ENCODE results near the gene SHANK3. TPM values are rescaled to one million over a fixed set of nuclear protein-coding genes. Genes with fewer than 3 reads are reported as not detected.
"Not testable (repeated sequence)": the region's sequence is repeated elsewhere in the genome, so short reads cannot be mapped to it uniquely, and the experiment has no call there.

SHANK3 gene
- total RNA-seq, 1 experiment from 2014 or later, result 2.6 TPM

DNA sequence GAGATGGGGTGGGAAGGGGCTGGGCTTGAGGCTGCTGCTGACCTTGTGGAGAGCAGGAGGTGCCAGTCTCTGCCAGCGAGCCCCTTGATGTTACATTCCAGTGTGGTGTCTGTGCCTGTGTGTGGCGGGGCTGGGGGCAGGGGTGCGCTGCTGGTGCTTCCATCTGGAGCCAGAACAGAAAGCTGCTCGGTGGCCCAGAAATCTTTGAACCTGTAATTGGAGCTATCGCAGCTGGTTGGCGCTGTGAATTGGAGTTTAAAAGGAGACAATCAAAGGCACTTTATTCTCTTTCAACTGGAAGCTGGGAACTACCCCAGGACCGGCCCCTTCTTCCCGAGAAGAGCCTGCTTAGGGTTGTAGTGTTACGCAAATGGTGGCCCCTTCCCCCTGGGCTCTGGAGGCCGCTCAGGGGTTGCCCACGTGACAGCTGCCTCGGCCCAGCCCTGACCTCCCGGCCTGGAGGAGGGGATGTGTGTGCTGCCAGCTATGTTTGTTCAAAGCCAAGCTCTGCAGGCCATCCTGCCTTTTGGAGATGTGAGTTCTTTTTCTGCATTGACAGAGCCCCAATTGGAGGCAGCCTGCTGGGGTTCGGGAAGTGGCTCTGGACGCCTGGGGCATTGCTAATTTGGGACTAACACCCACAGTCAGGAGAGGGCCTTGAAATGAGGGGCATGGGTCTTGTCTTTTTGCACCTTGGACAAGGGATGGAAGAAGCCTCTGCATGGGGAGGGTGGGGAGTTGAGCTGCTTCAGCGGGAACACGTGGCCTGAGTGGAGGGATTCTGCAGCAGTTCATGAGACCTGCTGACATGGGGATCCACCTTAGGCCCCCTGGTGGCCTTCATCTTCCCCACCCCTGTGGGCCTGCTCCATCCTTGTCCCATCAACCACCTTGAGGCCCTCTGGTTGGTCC is 30.7 kb upstream of the SHANK3 start:
- H3K9me3 ChIP-seq, result peaks cover 9% of the 10 kb centered on the region
- H3K27me3 ChIP-seq, result peaks cover 21% of the 10 kb centered on the region
- no peaks in the 10 kb centered on the region for H3K36me3 ChIP-seq
- DNase-seq, result no peak
- H3K4me3 ChIP-seq, result no peak overlapping the region

GRCh38 chr22:50643021-50643820 is 29.4 kb upstream of the SHANK3 start:
- not testable (repeated sequence) for H3K4me3 ChIP-seq, H3K36me3 ChIP-seq, DNase-seq
- H3K9me3 ChIP-seq, result peaks cover 17% of the 10 kb centered on the region
- H3K27me3 ChIP-seq, result peaks cover 21% of the 10 kb centered on the region

GRCh38 chr22:50643821-50644101 is 28.9 kb upstream of the SHANK3 start:
- not testable (repeated sequence) for H3K4me3 ChIP-seq, DNase-seq, H3K36me3 ChIP-seq
- H3K9me3 ChIP-seq, result peaks cover 22% of the 10 kb centered on the region
- peaks cover 21% of the 10 kb centered on the region for H3K27me3 ChIP-seq

- no peak overlapping the region for H3K4me3 ChIP-seq
- H3K9me3 ChIP-seq, result peaks cover 20% of the 10 kb centered on the region
- no peaks in the 10 kb centered on the region for H3K27me3 ChIP-seq
- H3K36me3 ChIP-seq, result no peaks in the 10 kb centered on the region
- no peak for DNase-seq
Observed at GRCh38 chr22:50653256-50653655, 19.4 kb upstream of the SHANK3 start.

DNA sequence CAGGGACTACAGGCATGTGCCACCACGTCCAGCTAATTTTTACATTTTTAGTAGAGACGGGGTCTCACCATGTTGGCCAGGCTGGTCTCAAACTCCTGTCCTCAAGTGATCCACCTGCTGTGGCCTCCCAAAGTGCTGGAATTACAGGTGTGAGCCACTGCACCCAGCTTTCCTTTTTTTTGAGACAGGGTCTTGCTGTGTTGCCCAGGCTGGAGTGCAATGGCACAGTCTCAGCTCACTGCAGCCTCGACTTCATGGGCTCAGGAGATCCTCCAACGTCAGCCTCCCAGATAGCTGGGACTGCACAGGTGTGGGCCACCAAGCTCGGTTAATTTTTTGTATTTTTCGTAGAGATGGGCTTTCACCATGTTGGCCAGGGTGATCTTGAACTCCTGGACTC is 18.0 kb upstream of the SHANK3 start:
- H3K36me3 ChIP-seq, H3K27me3 ChIP-seq, H3K4me3 ChIP-seq, DNase-seq, H3K9me3 ChIP-seq: not testable (repeated sequence)

DNA sequence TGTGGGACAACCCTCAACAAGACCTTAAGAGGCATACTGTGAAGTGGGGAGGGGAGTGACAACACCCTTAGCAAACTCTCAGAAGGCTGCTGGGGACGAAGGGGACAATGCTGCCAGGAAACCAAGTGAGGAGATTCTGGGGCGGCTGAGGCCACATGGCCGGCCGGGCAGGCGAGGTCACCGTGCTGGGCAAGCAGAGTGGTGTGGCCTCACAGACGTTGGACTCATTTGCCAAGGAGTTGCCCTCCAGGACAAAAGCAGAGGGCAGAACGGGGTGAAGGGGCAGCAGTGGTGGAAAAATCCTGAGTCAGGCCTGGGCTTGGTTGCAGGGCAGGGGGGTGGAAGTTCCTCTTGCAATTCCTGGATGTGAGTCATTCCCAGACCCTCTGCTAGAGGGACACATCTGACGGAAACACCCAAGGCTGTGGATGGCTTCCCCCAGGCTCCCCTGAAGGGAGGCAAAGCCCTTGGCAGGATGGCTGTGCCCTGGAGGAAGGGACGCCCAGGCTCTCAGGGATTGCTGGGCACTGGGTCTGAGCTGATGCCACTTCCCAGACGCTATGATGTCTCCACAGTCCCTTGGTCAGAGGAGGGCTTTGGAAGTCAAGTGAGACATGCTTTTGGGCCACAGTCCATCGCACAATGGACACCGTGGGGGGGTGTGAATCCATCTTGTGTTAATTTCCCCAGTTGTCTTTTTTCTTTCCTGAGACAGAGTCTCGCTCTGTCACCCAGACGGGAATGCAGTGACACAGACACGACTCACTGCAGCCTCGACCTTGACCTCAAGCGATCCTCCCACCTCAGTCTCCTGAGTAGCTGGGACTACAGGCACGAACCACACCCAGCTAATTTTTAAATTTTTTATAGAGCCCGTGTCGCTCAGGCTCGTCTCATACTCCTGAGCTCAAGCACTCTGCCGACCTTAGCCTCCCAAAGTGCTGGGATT is 16.2 kb upstream of the SHANK3 start:
- no peak overlapping the region for H3K4me3 ChIP-seq
- H3K27me3 ChIP-seq, result no peaks in the 10 kb centered on the region
- DNase-seq, result peak; percentile 81
- peaks cover 4% of the 10 kb centered on the region; the same call in 1 of the 2 replicates for H3K9me3 ChIP-seq
- H3K36me3 ChIP-seq, result no peaks in the 10 kb centered on the region

- no peaks in the 10 kb centered on the region for H3K36me3 ChIP-seq
- no peak overlapping the region for H3K4me3 ChIP-seq
- DNase-seq, result no peak
- no peaks in the 10 kb centered on the region for H3K9me3 ChIP-seq
- H3K27me3 ChIP-seq, result no peaks in the 10 kb centered on the region
Observed at GRCh38 chr22:50657925-50658324, 14.7 kb upstream of the SHANK3 start.

DNA sequence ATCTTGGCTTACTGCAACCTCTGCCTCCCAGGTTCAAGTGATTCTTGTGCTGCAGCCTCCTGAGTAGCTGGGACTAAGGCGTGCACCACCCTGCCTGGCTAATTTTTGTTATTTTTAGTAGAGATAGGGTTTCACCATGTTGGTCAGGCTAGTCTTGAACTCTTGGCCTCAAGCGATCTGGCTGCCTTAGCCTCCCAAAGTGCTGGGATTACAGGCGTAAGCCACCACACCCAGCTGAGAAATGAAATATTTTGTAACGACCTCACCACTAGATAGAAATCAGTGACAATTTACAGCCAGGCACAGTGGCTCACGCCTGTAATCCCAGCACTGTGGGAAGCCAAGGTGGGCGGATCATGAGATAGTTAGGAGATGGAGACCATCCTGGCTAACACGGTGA is 12.9 kb upstream of the SHANK3 start:
- H3K27me3 ChIP-seq, H3K36me3 ChIP-seq, H3K9me3 ChIP-seq, H3K4me3 ChIP-seq, DNase-seq: not testable (repeated sequence)

DNA sequence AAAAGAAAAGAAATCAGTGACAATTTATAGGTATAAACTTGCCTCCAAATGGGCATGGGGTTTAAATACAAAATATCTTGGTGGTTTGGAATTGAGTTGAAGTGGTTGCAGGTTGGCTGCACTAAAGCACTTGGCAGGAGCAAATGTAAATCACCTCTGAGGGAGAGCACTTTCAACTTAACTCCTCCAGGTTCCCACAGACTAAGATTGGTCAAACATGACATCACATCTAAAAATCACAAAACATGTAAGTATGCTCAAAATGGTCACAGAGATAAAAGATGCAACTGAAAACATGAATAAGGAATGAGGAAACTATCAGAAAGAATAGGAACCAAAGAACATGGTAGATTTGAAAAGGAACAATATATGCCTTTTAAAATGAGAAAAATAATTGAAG is 12.3 kb upstream of the SHANK3 start:
- Histone ChIP-seq H3K36me3 (no peaks in the 10 kb centered on the region), H3K4me3 (no peak overlapping the region), H3K9me3 (no peaks in the 10 kb centered on the region), H3K27me3 (no peaks in the 10 kb centered on the region)
- DNase-seq, result no peak

DNA sequence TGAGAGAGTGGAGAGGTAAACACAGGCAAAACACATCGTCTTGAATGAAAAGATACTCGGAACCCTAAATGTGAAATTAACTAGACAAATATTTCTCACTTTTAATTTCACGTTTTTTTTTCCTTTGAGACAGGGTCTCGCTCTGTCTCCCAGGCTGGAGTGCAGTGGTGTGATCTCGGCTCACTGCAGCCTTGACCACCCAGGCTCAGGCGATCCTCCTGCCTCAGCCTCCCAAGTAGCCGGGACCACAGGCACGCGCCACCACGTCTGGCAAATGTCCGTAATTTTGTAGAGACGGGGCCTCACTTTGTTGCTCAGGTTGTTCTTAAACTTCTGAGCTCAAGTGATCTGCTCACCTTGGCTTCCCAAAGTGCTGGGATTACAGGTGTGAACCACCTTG is 7.4 kb upstream of the SHANK3 start:
- Histone ChIP-seq H3K4me3 (no peak overlapping the region), H3K9me3 (no peaks in the 10 kb centered on the region), H3K27me3 (no peaks in the 10 kb centered on the region), H3K36me3 (no peaks in the 10 kb centered on the region)
- DNase-seq, result no peak

- Histone ChIP-seq H3K27me3 (no peaks in the 10 kb centered on the region), H3K9me3 (no peaks in the 10 kb centered on the region), H3K4me3 (no peak overlapping the region), H3K36me3 (no peaks in the 10 kb centered on the region)
- DNase-seq, result no peak
Observed at GRCh38 chr22:50665738-50666137, 6.9 kb upstream of the SHANK3 start.

GRCh38 chr22:50670513-50670912 is 2.1 kb upstream of the SHANK3 start:
- no peak overlapping the region for H3K4me3 ChIP-seq
- no peaks in the 10 kb centered on the region for H3K27me3 ChIP-seq
- no peaks in the 10 kb centered on the region for H3K9me3 ChIP-seq
- H3K36me3 ChIP-seq, result no peaks in the 10 kb centered on the region
- DNase-seq, result peak; percentile 89

DNA sequence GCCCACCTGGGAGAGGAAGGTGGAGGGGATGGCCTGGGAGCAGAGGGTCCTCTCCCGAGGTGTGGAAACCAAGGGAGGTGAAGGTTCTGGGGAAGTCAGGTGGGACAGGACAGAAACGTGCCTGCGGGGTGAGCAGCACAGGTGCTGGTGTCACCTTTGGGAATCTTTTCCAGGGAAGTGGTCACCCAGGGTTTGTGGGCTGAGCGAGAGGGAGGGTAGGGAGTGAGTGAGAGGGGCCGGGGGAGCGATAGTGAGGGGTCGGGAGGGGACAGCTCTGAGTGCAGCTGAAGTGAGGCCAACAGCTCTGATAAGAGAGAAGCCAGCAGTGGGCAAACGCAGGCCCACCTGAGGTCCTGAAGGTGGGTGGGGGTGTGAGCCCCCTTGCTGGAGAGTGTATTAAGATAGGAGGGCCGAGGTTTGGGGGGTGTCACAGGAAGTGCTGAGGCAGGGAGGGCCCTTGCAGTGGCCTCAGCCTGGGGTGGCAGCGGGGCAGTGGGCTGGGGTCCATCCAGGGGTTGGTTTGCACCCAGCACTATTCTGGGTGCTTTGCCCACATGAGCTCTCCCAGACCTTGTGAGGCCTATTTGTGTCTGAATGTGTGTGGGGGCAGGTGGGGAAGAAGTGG is 1.6 kb upstream of the SHANK3 start:
- Histone ChIP-seq H3K9me3 (no peaks in the 10 kb centered on the region), H3K4me3 (no peak overlapping the region), H3K27me3 (no peaks in the 10 kb centered on the region), H3K36me3 (no peaks in the 10 kb centered on the region)
- DNase-seq, result no peak

- Histone ChIP-seq H3K4me3 (no peak overlapping the region), H3K9me3 (no peaks in the 10 kb centered on the region), H3K27me3 (no peaks in the 10 kb centered on the region), H3K36me3 (no peaks in the 10 kb centered on the region)
- DNase-seq, result peak; percentile 52
Observed at GRCh38 chr22:50671641-50672040, 982 bp upstream of the SHANK3 start.

- Histone ChIP-seq H3K4me3 (no peak overlapping the region), H3K27me3 (no peaks in the 10 kb centered on the region), H3K36me3 (no peaks in the 10 kb centered on the region), H3K9me3 (no peaks in the 10 kb centered on the region)
- no peak for DNase-seq
Observed at GRCh38 chr22:50672041-50672440, 582 bp upstream of the SHANK3 start.

Data from MG63 (cell line).